Endothelial cell of umbilical vein (primary cell): ENCODE data around the gene PFN3. TPM values are rescaled to one million over a fixed set of nuclear protein-coding genes. Genes with fewer than 3 reads are reported as not detected.

ENCODE experiments used
- BruUV-seq: library from RNA; stranded (reverse); fragments of 400-500 nt; replicated peaks from 2 replicates; lab custom pipeline; 2021; lab: Mats Ljungman, UMichigan
- CTCF ChIA-PET: fragments of 300-600, 350-600 bp; sonication (Branson Sonifier 250); formaldehyde crosslinking; loops from one replicate; lab custom pipeline; 2021; ENCODE audit warnings: antibody characterized with exemption, inconsistent platforms; lab: Charles Lee
- POLR2A ChIA-PET: fragments of 300-600, 350-600 bp; sonication (Branson Sonifier 250); formaldehyde crosslinking; loops from one replicate; lab custom pipeline; 2021; ENCODE audit warnings: antibody characterized with exemption, inconsistent platforms; lab: Charles Lee
- DNase-seq: peaks from one replicate; pipeline ENCODE4 v3.0.0-alpha.2; 2011; ENCODE audit warnings: low read depth, low spot score
- FAIRE-seq: peaks from 2 replicates; lab custom pipeline; 2011; peaks lifted over from hg19 to GRCh38; lab: Jason Lieb, UNC
- H2AFZ ChIP-seq: 2 replicates; pipeline ENCODE4 v1.6.0; 2012; ENCODE audit warnings: low read depth, low read length, control low read depth, inconsistent platforms
- H3K27ac ChIP-seq: 2 replicates; pipeline ENCODE4 v1.5.1; 2011; ENCODE audit warnings: low read depth, mild to moderate bottlenecking, control low read depth, low read length, moderate library complexity; ENCODE audit not compliant: insufficient read depth
- H3K27me3 ChIP-seq, 2 experiments: 2 replicates each; pipeline versions ENCODE4 v1.6.0 to v1.6.1; 2011; ENCODE audit warnings: low read length in 2 of 2, mixed read lengths in 1 of 2; ENCODE audit not compliant: control insufficient read depth in 2 of 2, insufficient read depth in 2 of 2
- H3K36me3 ChIP-seq, 2 experiments: 2 replicates in 1 of 2; 3 replicates in 1 of 2; pipeline ENCODE4 v1.5.1; 2011; ENCODE audit warnings: low read length in 2 of 2, mild to moderate bottlenecking in 1 of 2, moderate library complexity in 1 of 2; ENCODE audit not compliant: control insufficient read depth in 2 of 2, insufficient read depth in 2 of 2; ENCODE audit errors: extremely low read depth in 1 of 2
- H3K4me1 ChIP-seq: 3 replicates; pipeline ENCODE4 v1.5.1; 2011; ENCODE audit warnings: mild to moderate bottlenecking, low read length; ENCODE audit not compliant: control insufficient read depth, insufficient read depth; ENCODE audit errors: extremely low read depth
- H3K4me2 ChIP-seq: 2 replicates; pipeline ENCODE4 v1.6.1; 2011; ENCODE audit warnings: low read length, control low read depth, mixed read lengths; ENCODE audit not compliant: insufficient read depth
- H3K4me3 ChIP-seq, 3 experiments: fragments of 200-600 bp in 1 of 3; sonication (generic), shearing (Covaris generic) in 1 of 3; replicated peaks in 1 of 3; 2 replicates each; pipeline ENCODE4 v1.5.1; 2011 to 2016; ENCODE audit warnings: control low read depth in 3 of 3, low read length in 3 of 3, mild to moderate bottlenecking in 2 of 3, inconsistent platforms in 1 of 3, low read depth in 1 of 3, moderate library complexity in 1 of 3; ENCODE audit not compliant: insufficient read depth in 1 of 3
- H3K79me2 ChIP-seq: 2 replicates; pipeline ENCODE4 v1.6.0; 2012; ENCODE audit warnings: low read length, inconsistent platforms; ENCODE audit not compliant: control insufficient read depth, insufficient read depth
- H3K9ac ChIP-seq: replicated peaks from 2 replicates; pipeline ENCODE3; 2011; ENCODE audit warnings: low read length, control low read depth; ENCODE audit not compliant: insufficient read depth; ENCODE audit errors: extremely low read depth
- H3K9me1 ChIP-seq: replicated peaks from 3 replicates; pipeline ENCODE4 v1.6.0; 2011; ENCODE audit warnings: mild to moderate bottlenecking, low read length; ENCODE audit not compliant: control insufficient read depth, insufficient read depth; ENCODE audit errors: extremely low read depth
- H3K9me3 ChIP-seq: replicated peaks from 2 replicates; pipeline ENCODE4 v1.5.1; 2012; ENCODE audit warnings: low read length, inconsistent platforms; ENCODE audit not compliant: control insufficient read depth, insufficient read depth
- H4K20me1 ChIP-seq: replicated peaks from 2 replicates; pipeline ENCODE3; 2011; ENCODE audit warnings: mild to moderate bottlenecking, low read length; ENCODE audit not compliant: control insufficient read depth, insufficient read depth; ENCODE audit errors: extremely low read depth
- GATA2 ChIP-seq: IDR thresholded peaks from 2 replicates; pipeline ENCODE4 v1.7.0; 2011; ENCODE audit warnings: low read depth, mild to moderate bottlenecking, moderate library complexity, mixed read lengths, low read length; ENCODE audit not compliant: insufficient read length, insufficient read depth
- MYC ChIP-seq: IDR thresholded peaks from one replicate; pipeline ENCODE4 v1.6.1; 2011; ENCODE audit warnings: mild to moderate bottlenecking, low read depth, low read length
- dilution Hi-C: fragments of 300-500 bp; cut with MboI; formaldehyde crosslinking; loops from one replicate; pipeline ENCODE4 v1.15.0; 2019; ENCODE audit warnings: low sequenced_read_pairs; ENCODE audit not compliant: extremely low pct_ligation_motif_present
- intact Hi-C: fragments of 100-400 bp; cut with micrococcal nuclease; formaldehyde crosslinking; loops from one replicate; pipeline ENCODE4 v1.10.0; 2022
- polyA plus RNA-seq, 4 experiments: library from polyadenylated mRNA; depleted of rRNA in 3 of 4; stranded (reverse) in 3 of 4; unstranded in 1 of 4; fragments of >200 nt; gene quantifications; 2 replicates each; pipeline versions ENCODE4 v1.2.1 to v1.2.3, GENCODE V29; 2011 to 2012; ENCODE audit warnings: missing spikeins in 1 of 4
- total RNA-seq: library from RNA; stranded (reverse); gene quantifications from 2 replicates; pipeline ENCODE4 v1.2.3, GENCODE V29; 2021
- TF ChIP-seq, protein P1 (sequence below), 2 donors: IDR thresholded peaks; 1 replicate in 1 of 2; 2 replicates in 1 of 2; pipeline ENCODE4 v1.5.1; 2011; ENCODE audit warnings: low read length in 2 of 2, mild to moderate bottlenecking in 2 of 2, moderate library complexity in 2 of 2, control low read depth in 1 of 2, inconsistent platforms in 1 of 2, low read depth in 1 of 2; ENCODE audit not compliant: insufficient read depth in 1 of 2; ENCODE audit errors: extremely low read depth in 1 of 2

Gene PFN3
- total and polyA plus RNA-seq, 2 donors (not counting 3 experiments of a cell fraction or from before 2014, with no cell fraction given): not detected

DNA sequence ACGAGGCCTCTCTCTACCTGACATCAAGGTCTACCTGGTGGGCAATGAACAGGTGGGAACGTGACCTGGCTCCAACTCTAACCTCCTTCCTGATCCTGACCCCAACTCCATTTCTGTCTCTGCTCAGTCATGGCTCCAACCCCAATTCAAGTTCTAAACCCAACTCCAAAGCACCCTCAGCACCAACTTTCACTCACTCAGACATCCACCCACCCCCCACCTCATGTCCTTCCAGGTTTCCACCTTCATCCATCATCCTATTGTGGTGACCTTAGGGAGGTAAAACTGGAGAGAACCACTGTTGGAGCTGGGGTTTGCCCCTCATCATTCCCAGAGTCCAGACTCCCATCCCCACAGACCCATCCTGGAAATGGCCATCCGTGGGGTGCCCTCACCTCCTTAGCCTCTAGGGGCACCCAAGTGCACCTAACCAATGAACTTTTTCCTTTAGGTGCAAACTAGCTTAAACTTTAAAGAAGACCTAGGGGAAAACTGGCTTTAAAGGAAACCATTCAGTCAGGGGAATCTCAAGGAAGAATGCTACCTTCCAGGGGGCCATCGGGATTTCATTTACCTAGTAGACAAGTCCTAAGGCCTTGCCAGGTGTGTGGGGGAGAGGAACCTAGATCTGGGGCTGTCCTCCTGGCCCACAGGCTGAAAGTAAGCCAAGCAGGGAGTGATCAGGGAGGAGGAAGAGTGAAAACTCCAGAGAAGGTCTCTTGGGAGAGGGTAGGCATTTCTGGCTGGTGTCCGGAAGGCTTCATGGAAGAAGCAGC, 31.4 kb downstream of the PFN3 start:
- no peak overlapping the region for H3K27ac ChIP-seq
- no peak overlapping the region for H3K4me2 ChIP-seq
- H3K4me3 ChIP-seq: no peak overlapping the region
- H2AFZ ChIP-seq: no peak overlapping the region
- peaks cover 28% of the 10 kb centered on the region for H3K4me1 ChIP-seq
- TF ChIP-seq GATA2 (no peak), MYC (no peak)
- TF ChIP-seq, protein P1, sequence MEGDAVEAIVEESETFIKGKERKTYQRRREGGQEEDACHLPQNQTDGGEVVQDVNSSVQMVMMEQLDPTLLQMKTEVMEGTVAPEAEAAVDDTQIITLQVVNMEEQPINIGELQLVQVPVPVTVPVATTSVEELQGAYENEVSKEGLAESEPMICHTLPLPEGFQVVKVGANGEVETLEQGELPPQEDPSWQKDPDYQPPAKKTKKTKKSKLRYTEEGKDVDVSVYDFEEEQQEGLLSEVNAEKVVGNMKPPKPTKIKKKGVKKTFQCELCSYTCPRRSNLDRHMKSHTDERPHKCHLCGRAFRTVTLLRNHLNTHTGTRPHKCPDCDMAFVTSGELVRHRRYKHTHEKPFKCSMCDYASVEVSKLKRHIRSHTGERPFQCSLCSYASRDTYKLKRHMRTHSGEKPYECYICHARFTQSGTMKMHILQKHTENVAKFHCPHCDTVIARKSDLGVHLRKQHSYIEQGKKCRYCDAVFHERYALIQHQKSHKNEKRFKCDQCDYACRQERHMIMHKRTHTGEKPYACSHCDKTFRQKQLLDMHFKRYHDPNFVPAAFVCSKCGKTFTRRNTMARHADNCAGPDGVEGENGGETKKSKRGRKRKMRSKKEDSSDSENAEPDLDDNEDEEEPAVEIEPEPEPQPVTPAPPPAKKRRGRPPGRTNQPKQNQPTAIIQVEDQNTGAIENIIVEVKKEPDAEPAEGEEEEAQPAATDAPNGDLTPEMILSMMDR (IDR thresholded peaks at IDR 0.05; ENCODE audit: extremely low read depth in 1 of 2, insufficient read depth in 1 of 2, low read depth in 1 of 2, low read length in 2 of 2): peak; percentile 54 to 57
- H3K9me1 ChIP-seq: no peaks in the 10 kb centered on the region
- H3K27me3 ChIP-seq: no peaks in the 10 kb centered on the region
- H3K9me3 ChIP-seq: no peaks in the 10 kb centered on the region
- DNase-seq (peak; percentile 21), FAIRE-seq (no peak)
- no peaks in the 10 kb centered on the region for H4K20me1 ChIP-seq
- dilution Hi-C loops (no loop called here), intact Hi-C loops (loop anchor here (5.0 kb wide), 1 partner anchor 57 kb away; the partner anchor contains the start of gene MXD3)
- ChIA-PET CTCF (interaction anchor here (0.6 to 5.8 kb wide), 12 partner anchors 10 to 297 kb away, joined by 3 to 64 read pairs (median 13); partner anchors contain the start of genes LMAN2 and RGS14), POLR2A (no interaction called here)
- H3K79me2 ChIP-seq: no peaks in the 10 kb centered on the region
- no peaks in the 10 kb centered on the region for H3K36me3 ChIP-seq
- no TSS peak for BruUV-seq
- no peak overlapping the region for H3K9ac ChIP-seq
